GM19239 (cell line): ENCODE measurements around the gene CSTF2T.

Experiments used
- DNase-seq: peaks from one replicate; pipeline ENCODE4 v3.0.0; 2011; ENCODE audit warnings: low spot score; ENCODE audit not compliant: insufficient read length
- FAIRE-seq: peaks from 2 replicates; lab custom pipeline; 2011; peaks lifted over from hg19 to GRCh38; lab: Jason Lieb, UNC

Gene CSTF2T, protein sequence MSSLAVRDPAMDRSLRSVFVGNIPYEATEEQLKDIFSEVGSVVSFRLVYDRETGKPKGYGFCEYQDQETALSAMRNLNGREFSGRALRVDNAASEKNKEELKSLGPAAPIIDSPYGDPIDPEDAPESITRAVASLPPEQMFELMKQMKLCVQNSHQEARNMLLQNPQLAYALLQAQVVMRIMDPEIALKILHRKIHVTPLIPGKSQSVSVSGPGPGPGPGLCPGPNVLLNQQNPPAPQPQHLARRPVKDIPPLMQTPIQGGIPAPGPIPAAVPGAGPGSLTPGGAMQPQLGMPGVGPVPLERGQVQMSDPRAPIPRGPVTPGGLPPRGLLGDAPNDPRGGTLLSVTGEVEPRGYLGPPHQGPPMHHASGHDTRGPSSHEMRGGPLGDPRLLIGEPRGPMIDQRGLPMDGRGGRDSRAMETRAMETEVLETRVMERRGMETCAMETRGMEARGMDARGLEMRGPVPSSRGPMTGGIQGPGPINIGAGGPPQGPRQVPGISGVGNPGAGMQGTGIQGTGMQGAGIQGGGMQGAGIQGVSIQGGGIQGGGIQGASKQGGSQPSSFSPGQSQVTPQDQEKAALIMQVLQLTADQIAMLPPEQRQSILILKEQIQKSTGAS

DNA sequence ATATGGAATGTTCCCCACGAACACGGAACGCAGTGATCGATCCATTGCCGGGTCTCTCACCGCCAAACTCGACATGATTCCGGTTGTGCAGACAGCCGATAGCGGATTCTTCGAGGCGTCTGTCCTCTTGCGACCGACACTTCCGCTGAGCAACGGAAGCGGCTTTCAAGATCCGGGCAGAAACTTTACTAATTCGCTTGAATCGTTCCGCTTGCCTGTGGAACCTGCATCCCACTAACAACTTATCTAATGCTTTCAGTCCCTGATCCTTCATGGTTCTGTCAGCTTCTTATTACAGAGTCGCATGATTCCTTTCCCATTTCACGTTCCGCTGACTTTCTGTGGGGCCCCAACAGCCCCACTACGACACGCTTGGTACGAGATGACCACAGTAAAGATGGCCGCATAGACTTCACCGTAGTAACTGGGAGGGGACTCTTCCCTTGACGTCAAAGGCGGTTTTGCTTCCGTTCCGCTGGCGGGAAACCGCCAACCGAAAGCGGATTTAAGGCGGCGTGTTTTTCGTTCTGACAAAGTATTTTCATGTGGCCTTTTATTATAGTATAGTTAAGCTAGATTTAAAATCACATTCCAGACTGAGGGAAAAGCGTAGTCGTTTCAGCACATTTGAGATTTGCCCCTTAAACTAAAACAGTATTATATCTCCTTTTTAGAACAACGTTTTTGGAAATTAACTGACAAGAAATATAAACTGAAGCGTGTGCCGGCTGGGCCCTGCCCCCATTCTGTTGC lies at the start of gene CSTF2T:
CSTF2T (minus strand) TSS at position 121 of the 753 bp plus-strand sequence; CDS start at position 75, 46 bp downstream.
- peak; percentile 23 for DNase-seq
- peak; percentile 99 for FAIRE-seq

DNA sequence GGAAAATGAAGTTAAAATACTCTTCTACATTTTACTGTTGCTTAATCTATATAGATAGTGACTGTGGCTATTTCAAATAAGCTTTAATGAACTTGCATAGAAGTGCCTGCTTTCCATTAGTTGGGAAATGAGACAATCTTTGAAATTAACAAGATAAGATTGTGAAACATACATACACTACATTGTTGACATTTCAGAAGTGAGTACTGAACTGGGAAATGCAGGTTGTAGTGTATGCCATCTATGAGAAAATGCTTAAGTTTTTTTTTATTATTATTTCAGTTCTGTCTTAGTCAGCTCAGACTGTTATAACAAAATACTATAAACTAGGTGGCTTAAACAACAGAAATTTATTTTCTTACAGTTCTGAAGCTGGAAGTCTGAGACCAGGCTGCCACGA lies 49.6 kb upstream of the CSTF2T start:
- no peak for FAIRE-seq
- no peak for DNase-seq

DNA sequence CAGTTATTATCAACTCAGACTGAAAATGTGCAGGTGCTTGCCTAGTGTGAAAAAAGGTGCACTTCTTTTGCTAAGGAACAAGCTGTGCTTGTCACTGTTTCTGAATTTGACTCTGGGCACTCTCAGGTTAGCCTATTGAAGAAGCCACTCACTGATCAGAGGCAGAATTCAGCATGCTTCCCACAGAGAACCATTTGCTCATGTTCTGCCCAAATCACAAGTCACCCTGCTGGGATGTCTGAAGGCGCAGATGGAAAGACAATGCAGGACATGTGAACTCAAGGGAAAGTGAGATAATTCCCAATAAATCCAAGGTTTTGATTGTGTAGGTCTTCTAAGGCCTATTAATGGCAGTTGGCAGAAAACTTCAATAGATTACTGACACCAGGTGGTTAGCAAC lies 47.8 kb upstream of the CSTF2T start:
- FAIRE-seq: no peak
- no peak for DNase-seq

DNA sequence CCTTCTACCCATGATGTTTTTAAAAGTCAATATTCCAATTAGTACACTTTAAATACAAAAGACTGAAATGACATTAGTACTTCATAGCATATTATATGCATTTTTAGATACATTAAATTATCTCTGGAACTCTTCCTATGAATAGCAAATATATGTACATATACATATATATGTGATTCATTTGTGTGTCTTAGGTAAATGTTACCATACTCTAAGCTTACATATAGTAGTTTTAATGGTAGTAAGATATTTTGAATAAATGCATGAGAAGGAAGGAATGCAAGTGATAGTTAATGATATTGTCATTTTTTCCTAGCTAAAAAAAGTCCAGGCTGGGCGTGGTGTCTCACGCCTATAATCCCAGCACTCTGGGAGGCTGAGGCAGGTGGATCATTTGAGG lies 46.0 kb upstream of the CSTF2T start:
- no peak for FAIRE-seq
- DNase-seq: no peak

DNA sequence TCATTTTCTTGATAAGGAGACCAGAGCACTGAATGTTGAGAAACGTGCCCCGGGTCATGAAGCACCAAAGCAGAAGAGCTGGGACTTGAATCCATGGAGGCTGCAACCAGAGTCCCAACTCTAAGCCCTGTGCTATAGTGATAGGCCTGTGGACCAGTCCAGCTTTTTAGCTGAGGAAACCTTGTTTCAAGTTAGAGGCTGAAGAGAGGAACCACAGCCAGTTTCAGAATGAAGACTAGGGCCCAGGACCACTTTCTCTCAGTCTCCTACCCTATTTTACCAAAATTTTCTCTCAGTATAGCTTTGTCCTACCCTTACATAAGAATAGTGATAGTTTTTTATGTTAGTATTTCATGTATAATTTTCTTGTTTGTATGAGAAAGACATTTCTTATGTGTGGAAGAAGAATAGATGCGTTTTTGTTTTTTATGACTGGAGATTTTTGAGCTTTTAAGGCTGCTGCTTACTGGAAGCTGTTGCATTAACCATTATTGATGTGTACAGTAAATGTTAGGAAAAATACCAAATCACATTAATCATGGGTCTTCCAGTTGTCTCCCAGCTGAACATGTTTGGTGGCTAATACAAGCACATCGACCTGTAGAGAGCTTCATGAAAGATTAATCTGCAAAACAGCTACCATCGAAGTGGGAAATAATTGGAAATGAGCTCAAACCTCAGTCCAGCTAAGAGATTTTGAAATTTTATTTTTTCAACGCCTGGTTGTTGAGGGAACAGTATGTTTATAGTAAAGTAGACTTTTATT lies 45.0 kb upstream of the CSTF2T start:
- FAIRE-seq (no peak), DNase-seq (no peak)

DNA sequence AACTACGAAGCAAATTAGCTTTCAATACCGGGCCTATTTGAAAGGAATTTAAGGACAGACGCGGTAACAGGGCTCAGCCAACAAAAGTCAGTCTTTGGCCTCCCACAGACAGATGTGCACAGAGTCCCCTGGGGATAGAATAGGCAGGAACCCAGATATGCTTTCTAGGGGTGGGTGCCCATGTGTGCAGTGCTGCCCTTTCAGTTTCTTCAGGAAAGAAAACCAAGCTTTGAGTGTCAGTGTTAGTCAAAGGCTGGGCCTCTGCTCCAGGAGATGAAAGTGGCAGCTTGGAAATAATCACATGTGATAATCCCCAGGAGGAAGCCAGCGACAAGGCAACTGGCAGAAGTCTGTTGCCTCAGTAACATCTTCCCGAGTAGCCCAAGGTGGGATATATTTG lies 43.8 kb upstream of the CSTF2T start:
- FAIRE-seq (no peak), DNase-seq (peak; percentile 14)

DNA sequence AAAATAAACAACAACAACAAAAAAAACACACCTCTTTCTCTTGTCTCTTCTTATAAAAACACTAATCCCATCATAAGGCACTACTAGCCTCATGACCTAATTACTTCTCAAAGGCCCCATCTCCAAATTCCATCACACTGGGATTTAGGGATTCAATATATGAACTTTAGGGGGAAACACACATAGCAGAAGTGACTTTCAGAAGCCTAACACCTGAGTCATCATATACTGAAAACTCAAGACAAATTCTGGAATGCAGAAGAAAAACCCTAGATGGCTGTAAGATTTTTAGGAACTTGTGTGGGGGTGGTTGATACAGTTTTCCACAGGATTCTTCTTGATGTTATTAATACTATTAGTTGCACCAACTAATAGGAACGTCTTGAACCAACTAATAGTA lies 33.7 kb upstream of the CSTF2T start:
- no peak for DNase-seq
- FAIRE-seq: no peak

DNA sequence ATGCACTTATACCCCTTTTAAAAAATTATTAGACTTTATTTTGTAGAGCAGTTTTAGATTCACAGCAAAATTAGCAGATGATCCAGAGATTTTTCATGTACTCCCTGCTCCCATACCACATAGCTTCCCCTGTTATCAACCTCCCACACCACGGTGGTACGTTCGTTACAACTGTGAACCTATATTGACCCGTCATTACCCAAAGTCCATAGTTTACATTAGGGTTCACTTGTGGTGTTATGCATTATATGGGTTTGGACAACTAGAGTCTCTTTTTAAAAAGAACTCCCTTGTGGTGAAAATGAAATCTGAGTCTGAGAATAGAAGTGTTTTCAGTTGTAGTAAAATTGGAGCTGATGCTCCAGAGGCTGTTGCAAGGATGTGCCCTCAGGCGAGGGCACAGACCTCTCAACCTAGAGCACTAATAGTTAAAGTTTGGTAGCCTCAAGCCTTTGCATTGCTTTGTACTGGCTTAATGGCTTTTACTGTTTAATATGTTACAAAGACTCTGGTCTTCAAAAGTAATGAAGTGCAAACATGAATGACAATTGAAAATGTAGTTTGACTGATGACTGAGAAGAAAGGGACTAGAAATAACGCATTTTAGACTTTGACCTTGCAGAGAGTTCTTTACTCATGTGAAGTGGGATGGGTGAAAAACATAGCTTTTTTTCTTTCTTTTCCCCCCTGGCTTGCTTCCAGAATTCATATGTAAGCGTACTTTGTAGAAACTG lies 30.6 kb upstream of the CSTF2T start:
- no peak for FAIRE-seq
- DNase-seq: no peak

DNA sequence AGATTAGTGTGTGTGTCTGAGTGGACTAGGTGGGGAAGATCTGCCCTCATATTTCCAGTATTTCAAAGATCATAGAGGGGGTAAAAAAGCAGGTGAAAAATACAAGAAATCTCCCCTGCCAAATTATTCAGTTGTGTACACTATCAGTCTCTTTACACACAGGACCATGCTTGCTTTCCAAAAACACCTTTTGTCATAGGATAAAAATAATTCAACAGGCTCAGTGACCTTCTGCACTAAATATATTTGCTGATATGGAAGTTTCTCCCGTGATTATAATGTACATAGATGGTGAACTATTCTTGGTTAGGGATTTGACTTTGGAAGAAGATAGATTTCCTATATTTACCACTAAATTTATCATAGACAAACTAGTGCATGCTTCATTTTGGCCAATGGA lies 24.6 kb upstream of the CSTF2T start:
- no peak for FAIRE-seq
- no peak for DNase-seq

DNA sequence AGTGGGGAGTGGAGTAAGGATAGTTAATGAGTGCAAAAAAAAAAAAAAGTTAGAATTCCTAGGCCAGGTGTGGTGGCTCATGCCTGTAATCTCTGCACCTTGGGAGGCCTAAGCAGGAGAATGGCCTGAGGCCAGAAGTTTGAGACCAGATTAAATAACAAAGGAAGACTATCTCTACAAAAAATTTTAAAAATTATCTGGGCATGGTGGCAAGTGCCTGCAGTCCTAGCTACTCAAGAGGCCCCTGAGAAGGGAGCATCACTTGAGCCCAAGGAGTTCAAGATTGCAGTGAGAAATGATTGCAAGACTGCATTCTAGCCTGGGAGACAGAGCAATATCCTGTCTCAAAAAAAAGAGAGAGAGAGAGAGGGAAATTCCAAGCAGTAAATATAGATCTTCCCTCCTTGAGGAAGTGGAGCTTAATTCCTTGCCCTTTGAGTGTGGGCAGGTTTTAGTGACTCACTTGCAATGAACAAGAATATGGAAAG lies 19.5 kb upstream of the CSTF2T start:
- DNase-seq (no peak), FAIRE-seq (no peak)

DNA sequence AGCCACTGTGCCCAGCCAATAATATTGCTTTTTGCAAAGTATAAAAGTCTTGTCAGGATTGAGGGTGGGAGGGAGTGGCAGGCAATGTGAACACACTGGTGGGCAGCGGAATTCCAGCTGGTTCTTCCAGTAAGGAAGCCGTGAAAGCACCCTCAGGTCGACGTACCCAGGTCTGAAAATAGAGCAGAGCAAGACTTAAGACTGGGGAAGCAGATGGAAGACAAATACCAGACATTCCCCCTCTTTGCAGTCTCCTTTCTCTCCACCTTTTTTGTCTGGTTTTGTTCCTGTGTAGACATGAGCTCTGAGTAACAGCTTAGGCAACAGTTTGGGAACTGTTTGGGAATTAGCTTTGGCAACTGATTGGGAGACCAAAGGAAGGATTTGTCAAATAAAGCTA lies 17.6 kb upstream of the CSTF2T start:
- FAIRE-seq (no peak), DNase-seq (no peak)

DNA sequence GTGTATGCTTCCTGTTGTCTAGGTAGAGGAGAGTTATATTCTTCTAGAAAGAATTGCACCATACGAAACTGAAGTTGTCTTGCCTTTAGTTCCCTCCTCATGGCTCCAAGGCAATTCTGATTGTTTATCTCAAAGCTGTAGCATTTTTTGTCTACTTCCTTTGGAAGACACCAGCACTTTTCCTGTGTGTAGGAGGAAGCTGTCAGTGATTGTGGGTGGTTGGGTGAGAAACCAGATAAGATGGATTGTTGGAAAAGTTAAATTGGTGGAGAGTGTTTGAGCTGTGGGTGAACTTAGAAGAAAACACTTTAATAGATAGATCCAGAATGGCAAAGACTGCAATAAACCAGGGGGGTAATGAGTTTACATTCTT lies 12.1 kb upstream of the CSTF2T start:
- no peak for FAIRE-seq
- DNase-seq: no peak

DNA sequence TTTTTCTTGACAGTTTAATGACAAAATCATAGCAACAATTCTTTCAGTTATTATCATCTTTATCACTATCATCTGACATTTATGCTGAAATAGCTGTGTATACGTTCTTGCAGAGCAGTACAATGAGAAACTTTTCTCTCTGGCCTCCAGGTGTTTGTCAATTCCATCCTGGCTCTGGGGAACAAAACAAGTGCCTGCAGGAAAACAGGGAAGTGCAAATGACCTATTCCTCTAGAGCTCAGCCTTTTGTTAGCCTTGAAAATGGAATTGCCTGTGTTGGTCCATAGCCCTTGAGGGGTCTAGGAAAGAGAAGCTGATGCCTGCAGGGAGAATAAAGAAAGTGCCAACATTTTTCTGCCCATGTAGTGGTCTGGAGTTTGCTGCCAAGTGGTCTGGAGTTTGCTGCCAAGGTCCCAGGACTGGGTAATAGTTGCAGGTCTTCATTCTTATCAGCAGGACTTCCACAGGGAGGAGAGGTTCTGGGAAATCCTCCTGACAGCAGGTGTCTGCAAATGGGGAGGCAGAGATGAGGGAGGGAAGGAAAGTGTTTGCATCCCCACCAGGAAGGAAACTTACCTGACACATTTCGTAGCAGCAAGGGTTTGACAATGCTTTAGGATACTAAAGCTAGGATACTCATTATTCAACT lies 10.1 kb upstream of the CSTF2T start:
- FAIRE-seq (no peak), DNase-seq (no peak)

DNA sequence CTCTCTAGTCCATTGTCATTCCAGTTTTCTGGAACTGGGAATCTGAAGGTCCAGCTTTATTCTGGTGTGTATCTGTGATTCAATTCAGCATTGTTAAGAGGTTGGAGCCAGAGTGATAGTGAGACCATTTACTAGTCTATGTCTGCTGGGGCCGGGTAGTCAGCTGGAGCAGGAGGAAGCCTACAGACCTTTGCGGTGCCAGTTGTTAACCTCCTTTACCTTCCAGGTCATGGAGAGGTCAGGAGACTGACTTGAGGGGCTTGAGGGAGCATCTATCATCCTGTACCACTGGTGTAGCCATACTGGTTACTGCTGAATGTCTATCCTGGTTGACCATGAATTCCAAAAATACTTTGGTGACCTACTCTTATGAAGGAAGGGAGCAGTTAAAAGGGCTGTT lies 9.2 kb upstream of the CSTF2T start:
- no peak for FAIRE-seq

DNA sequence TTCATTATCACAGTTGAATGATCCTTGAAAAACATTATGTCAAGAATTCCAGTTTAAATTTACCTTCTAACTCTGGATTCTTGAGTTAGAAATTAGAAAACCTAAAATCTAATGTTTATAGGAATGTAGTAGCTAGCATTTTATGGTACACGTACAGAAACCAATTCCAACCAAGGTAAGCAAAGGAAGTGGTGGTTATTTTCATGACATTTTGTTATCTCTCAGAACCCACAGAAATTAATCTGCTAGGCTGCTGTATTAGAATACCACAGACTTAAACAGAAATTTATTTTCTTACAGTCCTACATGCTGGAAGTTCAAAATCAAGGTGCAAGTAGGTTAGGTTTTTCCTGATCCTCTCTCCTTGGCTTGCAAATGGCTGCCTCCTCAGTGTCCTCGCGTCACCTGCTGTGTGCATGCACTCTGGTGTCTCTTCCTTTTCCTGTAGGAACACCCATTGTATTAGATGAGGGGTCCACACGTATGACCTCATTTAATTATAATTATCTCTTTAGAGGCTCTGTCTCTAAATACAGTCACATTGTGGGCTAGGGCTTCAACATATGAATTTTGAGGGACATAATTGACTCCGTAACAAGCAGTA lies 8.5 kb upstream of the CSTF2T start:
- FAIRE-seq: no peak

More for the DNA sequence above, 9.2 kb upstream of the CSTF2T start:
- no peak for DNase-seq

DNA sequence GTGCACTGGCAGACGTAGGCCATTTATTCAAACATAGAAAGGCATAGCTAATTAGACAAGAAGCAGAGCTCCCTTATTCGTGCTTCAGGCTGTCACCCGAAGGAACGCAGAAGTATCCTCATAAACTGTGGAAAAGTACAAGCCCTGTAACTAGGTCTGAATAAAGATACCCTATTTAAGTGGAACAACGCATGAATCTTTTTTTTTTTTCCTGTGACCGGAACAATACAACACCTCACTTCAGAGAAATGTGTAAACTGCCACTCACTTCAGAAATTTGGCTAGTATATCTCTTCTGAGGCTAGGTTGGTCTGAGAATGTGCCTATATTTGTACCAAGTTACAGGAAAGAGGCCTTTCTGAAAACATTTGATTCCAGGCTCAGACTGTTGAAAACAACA lies 8.0 kb upstream of the CSTF2T start:
- DNase-seq (no peak), FAIRE-seq (no peak)

More for the DNA sequence above, 8.5 kb upstream of the CSTF2T start:
- DNase-seq: no peak

DNA sequence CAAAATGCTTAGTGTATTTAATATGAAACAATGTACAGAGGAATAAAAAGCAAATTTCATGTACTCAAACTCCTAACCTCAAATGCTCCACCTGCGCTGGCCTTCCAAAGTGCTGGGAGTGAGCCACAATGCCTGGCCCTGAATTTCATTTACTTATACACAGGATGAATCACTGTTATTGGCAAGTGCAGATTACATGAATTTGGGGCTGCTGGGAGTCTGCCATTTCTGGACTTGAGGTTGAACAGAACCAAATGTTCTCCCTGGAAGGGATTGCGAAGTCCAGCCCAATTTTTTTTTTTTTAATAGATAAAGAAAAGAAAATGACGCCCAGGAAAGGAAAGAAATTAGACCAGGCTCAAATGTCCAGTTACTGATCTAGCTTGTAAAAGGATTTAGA lies 6.8 kb upstream of the CSTF2T start:
- no peak for FAIRE-seq
- DNase-seq: no peak

DNA sequence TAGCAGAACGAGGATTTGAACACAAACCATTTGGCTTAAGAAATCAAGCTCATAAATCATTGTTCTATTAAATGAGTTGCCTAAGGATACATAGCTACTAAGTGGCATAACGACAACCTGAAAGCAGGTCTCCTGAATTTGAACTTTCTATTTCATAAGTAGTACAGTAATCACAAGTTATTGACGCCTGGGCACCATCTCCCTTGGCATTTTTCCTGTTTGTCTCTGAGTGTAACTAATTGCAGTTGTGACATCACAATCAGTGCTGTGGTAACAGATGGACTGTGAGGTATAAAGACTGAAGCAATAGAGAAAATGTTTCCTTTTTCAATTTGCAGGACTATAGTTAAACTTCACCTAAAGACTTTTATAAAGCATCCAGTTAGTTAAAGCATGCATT lies 6.4 kb upstream of the CSTF2T start:
- DNase-seq: no peak
- no peak for FAIRE-seq
